ENCODE measurements around the gene PIWIL1. TPM values are rescaled to one million over a fixed set of nuclear protein-coding genes. Genes with fewer than 3 reads are reported as not detected.
A peak's percentile ranks its signal among the peaks of the same experiment; 100 is the strongest.

The PIWIL1 gene
- total RNA-seq, 4 donors from 2014 or later, result 1.3 TPM; not detected in 3

GRCh38 chr12:130394906-130395305, 57.2 kb downstream of the PIWIL1 start:
- no peak for DNase-seq (ENCODE audit: low spot score in 2 of 2)
- no peak for TF ChIP-seq POLR2A (IDR thresholded peaks at IDR 0.05)
- TF ChIP-seq, protein P1, sequence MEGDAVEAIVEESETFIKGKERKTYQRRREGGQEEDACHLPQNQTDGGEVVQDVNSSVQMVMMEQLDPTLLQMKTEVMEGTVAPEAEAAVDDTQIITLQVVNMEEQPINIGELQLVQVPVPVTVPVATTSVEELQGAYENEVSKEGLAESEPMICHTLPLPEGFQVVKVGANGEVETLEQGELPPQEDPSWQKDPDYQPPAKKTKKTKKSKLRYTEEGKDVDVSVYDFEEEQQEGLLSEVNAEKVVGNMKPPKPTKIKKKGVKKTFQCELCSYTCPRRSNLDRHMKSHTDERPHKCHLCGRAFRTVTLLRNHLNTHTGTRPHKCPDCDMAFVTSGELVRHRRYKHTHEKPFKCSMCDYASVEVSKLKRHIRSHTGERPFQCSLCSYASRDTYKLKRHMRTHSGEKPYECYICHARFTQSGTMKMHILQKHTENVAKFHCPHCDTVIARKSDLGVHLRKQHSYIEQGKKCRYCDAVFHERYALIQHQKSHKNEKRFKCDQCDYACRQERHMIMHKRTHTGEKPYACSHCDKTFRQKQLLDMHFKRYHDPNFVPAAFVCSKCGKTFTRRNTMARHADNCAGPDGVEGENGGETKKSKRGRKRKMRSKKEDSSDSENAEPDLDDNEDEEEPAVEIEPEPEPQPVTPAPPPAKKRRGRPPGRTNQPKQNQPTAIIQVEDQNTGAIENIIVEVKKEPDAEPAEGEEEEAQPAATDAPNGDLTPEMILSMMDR (IDR thresholded peaks at IDR 0.05), result no peak
- H3K4me3 ChIP-seq (ENCODE audit: low read depth, poor library complexity, severe bottlenecking), result no peak overlapping the region
- WGBS, 2 donors, result 61 to 70% methylated on average over 4 of the region's 4 CpGs
- intact Hi-C loops (cut with DNase I; ENCODE audit: low total_unique reads), result no loop called here

DNA sequence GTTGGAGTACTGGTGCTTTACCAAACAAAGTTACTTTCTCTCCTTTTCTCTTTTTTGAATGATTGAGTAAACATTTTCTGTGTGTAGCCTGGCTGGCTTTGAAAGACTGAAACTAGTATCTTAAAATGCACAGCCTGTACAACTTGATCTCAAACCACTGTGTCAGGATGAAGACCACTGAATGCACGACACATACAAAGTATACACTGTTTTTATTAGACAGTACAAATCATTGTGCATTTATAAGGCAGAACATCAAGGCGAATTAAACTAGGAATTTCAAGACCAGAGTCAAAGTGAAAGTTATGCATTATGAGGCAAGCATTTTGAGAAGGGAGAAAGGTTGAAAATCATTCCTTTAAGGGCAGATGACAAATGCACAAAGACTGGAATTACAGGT, 59.0 kb downstream of the PIWIL1 start:
- TF ChIP-seq POLR2A (IDR thresholded peaks at IDR 0.05), result no peak
- TF ChIP-seq, protein P1 (IDR thresholded peaks at IDR 0.05), result no peak
- intact Hi-C loops (cut with DNase I; ENCODE audit: low total_unique reads), result no loop called here
- no peak overlapping the region for H3K4me3 ChIP-seq (ENCODE audit: low read depth, poor library complexity, severe bottlenecking)
- DNase-seq (ENCODE audit: low spot score in 2 of 2), result no peak
- WGBS, 2 donors, result 72 to 80% methylated on average over 2 of the region's 2 CpGs

DNA sequence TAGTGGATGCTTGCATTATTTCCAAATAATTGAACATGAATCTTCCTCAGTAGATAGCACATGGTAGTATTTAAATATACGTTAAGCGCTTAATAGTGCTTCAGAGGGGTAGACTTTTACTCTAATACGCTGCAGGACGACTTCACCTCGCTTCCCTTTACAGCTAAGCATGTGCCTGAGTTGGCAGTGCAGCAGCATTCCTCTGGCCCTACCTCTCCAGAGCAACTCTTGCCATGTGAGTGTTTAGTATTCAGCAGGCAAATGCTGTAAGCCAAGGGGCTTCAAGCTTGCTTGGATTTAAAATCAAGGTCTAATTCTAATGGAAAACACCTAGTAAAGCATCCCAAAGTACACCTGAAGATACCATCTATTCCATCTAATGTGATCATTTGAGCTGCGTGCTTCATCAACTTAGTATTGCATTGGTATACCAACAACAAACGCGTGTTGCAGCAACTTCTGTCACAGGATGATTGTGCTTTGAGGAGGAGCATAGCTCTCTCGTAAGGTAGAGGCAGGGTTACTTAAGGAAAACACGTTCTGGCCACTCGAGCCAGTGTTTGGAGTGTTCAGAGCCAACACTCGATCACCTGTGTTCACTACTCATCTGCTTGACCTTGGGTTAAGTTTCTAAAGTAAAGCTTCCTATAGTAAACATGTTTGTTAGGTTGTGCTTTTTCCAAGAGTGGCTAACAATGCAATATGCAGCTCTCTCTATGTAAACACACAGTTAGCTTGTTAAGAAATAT, 60.6 kb downstream of the PIWIL1 start:
- H3K4me3 ChIP-seq (ENCODE audit: low read depth, poor library complexity, severe bottlenecking), result no peak overlapping the region
- no peak for TF ChIP-seq POLR2A (IDR thresholded peaks at IDR 0.05)
- TF ChIP-seq, protein P1 (IDR thresholded peaks at IDR 0.05), result no peak
- WGBS, 2 donors, result 81% methylated on average over 12 of the region's 12 CpGs
- intact Hi-C loops (cut with DNase I; ENCODE audit: low total_unique reads), result loop anchor here (1.0 kb wide), 1 partner anchor 13 kb away; no protein-coding TSS in a partner anchor
- DNase-seq (ENCODE audit: low spot score in 2 of 2), result no peak

- intact Hi-C loops (cut with DNase I; ENCODE audit: low total_unique reads), result no loop called here
- no peak overlapping the region for H3K4me3 ChIP-seq (ENCODE audit: low read depth, poor library complexity, severe bottlenecking)
- TF ChIP-seq, protein P1 (IDR thresholded peaks at IDR 0.05), result no peak
- no peak for TF ChIP-seq POLR2A (IDR thresholded peaks at IDR 0.05)
- WGBS, 2 donors, result 75 to 79% methylated on average over 6 of the region's 6 CpGs
- no peak for DNase-seq (ENCODE audit: low spot score in 2 of 2)
These were observed 64.0 kb downstream of the PIWIL1 start for GRCh38 chr12:130401703-130402102.

DNA sequence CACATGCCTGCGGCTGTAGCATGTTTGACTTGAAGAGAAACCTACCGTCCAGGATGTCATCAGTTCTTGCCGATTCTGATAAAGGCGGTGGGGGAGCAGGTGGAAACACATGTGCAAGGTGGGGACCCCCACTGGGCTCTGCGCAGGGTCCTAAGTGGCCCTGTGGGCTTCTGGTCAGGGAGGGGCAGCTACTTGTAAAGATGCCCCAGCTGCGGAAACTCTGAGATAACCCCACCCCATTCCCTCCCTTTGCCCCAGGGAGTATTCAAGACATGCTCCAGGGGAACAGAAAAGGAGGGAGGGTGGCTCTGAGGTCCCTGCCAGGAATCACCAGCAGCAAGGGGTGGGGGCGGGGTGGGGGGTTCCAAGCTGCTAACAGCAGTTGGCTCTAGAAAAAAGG, 67.6 kb downstream of the PIWIL1 start:
- 60 to 71% methylated on average over 7 of the region's 7 CpGs for WGBS, 2 donors
- no peak for DNase-seq (ENCODE audit: low spot score in 2 of 2)
- TF ChIP-seq, protein P1 (IDR thresholded peaks at IDR 0.05), result no peak
- no peak for TF ChIP-seq POLR2A (IDR thresholded peaks at IDR 0.05)

GRCh38 chr12:130412384-130412783, 74.7 kb downstream of the PIWIL1 start:
- intact Hi-C loops (cut with DNase I; ENCODE audit: low total_unique reads), result no loop called here
- no peak for TF ChIP-seq POLR2A (IDR thresholded peaks at IDR 0.05)
- TF ChIP-seq, protein P1 (IDR thresholded peaks at IDR 0.05), result no peak
- no peak overlapping the region for H3K4me3 ChIP-seq (ENCODE audit: low read depth, poor library complexity, severe bottlenecking)
- peak in 1 of 2 donors; percentile 50 for DNase-seq (ENCODE audit: low spot score in 2 of 2)
- 88 to 96% methylated on average over 8 of the region's 8 CpGs for WGBS, 2 donors

More for the DNA sequence above, 67.6 kb downstream of the PIWIL1 start:
- H3K4me3 ChIP-seq (ENCODE audit: low read depth, poor library complexity, severe bottlenecking), result no peak overlapping the region
- intact Hi-C loops (cut with DNase I; ENCODE audit: low total_unique reads), result no loop called here
